HG03571 (cell line): ENCODE results near the gene TPGS2.
A peak's percentile ranks its signal among the peaks of the same experiment; 100 is the strongest.
"Not testable (repeated sequence)": the region's sequence is repeated elsewhere in the genome, so short reads cannot be mapped to it uniquely, and the experiment has no call there.

Experiments used
- ATAC-seq: cut with Tn5 transposase; IDR thresholded peaks from one replicate; pipeline ENCODE4 v1.9.1; 2021; ENCODE audit not compliant: unreplicated experiment

The TPGS2 gene

DNA sequence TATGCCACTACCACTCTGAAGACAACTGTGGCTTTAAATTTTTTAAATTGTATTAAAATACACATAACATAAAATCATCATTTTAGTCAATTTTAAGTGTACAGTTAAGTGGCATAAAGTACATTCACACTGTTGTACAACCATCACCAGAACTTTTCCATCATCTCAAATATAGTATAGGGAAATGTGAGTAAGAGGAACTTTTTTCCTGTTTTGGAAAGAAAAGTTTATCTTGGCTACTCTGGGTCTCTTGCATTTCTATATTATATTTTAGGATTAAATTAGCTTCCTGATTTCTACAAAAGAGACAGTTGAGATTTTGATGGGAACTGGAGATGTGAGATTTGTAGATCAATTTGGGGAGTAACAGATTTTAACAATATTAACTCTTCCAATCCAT, 3.3 kb downstream of the TPGS2 start:
- ATAC-seq: no peak

DNA sequence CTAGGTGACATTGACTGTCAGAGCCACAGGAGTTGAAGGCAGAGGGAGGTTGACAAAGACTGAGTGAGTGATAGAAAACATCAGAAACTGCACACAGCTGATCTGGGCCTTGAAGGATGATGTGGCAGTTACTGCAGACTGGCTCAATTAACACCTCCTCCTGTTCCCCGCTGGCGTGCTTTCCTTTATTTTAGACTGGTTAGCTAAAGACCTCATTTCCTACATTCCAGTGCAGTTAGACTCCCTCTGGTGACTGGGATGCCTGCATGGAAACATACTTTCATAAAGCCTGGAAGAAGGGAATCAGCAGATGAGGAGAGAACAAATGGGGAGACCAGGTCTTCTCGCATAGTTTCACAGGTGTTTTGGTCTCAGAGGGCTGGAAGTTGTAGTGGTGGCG, 7.1 kb downstream of the TPGS2 start:
- no peak for ATAC-seq

DNA sequence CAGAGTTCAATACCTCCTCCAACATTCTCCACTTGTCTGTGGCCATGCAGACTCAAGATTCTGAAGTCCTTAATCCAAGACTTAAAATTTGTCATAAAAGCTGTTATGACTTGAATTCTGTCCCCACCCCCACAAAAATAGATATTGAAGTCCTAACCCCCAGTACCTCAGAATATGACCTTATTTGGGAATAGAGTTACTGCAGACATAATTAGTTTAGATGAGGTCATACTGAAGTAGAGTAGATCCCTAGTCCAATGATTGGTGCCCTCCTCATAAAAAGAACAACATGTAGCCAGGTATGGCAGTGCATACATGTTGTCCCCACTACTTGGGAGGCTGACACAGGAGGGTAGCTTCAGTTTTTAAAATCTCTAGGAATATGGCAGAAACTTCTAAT, 9.2 kb downstream of the TPGS2 start:
- ATAC-seq: no peak

DNA sequence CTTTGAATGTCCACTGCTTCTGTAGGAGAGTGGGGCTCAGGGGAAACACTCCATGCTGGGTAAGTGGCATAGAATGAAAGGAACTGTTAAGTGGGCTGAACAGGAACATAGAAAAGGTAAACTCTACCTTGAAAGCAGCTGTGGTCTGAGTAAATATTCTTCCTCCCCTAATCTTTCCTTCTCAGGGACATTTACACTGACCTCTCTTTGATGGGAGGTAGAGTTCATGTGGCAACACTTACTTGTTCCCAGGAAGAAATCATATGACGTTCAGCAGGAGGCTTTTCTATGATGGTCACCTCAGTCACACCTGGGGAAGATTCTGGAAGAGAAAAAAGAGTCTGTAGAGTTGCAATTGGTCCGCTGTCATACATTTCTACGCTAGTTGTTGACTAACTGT, 10.2 kb downstream of the TPGS2 start:
- no peak for ATAC-seq

DNA sequence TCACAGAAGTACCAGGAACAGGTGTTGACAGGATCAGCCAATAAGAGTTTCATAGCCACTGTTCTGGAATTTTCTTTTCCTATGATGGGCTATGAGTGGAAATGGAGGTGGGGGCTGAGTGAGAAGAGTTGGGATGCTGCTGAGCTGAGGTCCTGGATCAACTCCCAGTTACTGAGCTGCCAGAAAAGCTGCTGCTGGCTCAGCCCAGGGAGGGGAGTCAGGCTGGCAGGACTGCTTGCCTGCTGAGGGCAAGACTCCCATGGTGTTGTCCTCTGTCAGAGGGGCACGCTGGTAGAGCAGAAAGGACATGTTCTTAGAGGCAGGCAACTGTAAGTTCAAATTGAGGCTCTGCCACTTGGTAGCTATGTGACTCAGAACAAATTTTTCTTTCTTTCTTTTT, 11.8 kb downstream of the TPGS2 start:
- ATAC-seq: no peak

DNA sequence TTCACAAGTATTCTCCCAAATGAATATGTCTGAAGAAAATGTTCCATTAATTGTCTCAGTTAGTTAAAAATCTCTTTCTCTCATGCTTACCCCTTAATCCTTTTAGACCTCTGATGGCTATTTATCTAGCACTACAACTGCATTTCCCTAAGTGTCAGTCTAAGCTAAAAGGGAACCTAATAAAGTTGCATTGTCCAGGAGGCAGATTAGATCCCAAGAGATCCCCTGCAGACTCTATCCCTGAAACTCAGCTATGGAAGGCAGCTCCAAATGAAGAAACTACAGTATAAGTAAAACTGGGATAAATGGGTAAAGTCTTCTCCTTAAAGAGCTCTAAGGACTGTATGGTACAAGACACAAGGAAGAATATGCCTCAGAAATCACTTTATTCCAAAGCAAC, 12.7 kb downstream of the TPGS2 start:
- ATAC-seq: not testable (repeated sequence)

DNA sequence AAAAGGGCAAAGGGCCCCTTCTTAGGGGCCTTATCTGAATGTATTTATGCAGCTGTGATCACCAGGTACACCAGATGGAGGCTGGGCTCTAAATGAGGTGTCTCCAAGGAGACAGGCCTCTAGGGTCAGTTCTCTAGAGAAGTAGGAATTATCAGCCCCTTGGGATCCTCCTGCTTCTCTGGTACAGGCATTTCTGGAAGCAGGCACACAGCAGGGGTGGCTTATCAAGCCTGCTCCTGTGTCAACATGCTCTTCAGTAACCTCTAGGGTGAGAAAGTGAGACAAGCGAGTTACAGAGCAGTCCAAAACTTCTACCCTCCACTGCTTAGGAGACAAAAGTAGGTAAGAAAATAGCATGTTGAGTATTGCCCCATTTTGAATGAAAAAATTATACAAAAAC, 13.8 kb downstream of the TPGS2 start:
- ATAC-seq: no peak

DNA sequence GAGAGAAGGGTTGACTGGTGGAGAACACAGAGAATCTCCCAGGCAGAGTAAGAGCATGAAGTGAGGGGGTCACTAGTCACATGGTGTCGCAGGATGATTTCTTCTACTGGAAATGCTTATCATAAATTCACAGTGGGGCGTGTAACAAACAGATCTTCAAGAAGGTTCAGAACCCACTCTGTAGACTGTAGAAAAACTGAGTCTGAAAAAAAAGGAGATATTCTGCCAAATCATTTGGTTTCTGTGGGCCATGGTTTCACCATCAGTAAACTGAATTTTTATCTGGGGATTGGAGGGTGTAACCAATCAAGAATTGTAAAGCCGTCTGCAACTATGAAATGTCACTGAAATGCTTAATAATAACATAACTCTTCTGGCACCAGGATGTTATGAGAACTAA, 15.0 kb downstream of the TPGS2 start:
- ATAC-seq: no peak

DNA sequence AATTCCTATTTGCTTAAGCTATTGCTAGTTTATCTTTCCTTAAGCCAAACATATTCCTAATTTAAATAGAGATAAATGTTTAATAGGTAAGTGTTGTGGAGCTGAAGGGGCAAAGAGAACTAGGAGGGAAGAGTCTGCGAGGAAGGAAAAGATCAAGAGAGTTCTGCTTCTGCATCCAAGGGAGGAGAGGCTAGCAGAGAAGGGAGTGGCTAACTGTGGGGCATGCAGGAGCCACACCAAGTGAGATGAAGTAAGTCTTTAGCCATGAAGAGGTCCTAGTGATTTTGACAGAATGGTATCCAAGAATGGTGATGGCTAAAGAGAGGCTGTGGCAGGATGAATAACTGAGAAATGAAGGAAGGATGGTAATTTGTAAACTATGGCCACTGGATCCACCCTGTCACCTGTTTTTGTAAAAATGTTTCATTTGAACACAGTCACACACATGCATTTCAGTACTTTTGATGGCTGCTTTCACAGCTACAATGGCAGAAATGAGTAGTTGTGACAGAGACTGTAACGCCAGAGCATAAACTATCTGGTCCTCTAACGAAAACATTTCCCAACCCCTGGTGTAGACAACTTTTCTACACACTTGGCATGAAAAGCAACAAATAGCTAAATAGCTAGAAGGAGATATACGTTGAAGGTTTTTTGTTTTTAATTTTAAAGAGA, 15.6 kb downstream of the TPGS2 start:
- ATAC-seq: no peak

DNA sequence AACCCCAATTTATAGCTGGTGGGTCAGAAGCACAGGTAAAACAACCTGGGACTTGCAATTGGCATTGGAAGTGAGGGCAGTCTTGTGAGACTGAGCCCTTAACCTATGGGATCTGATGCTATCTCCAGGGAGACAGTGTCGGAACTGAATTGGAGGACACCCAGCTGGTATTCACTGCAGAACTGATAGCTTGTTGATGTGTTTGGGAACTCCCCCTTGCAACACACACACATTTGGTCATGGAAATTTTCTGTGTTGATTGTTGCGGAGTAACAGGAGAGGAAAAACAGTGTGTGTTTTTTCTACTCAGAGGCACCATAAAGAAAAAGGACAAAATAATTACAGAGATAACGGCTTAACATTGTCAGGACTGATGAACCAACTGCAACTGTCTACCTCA, 16.1 kb downstream of the TPGS2 start:
- no peak for ATAC-seq

DNA sequence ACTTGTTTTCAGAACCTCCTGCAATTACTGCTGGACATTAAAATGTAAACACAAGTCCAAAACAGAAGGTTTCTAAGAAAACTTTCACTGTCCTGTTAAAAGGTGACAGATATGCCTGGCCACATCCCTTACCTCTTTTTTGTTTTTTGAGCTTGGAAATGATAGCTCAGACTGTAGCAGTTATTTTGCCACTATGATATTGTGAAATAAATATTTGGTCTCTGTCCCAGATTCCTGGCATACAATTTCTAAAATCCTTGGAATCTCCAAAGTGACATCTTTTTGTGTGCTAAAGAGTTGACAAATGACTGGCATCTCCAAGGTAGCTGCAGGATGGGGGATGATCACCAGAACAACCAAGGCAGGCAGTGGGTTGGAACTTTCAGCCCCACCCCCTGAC, 16.8 kb downstream of the TPGS2 start:
- ATAC-seq: no peak

DNA sequence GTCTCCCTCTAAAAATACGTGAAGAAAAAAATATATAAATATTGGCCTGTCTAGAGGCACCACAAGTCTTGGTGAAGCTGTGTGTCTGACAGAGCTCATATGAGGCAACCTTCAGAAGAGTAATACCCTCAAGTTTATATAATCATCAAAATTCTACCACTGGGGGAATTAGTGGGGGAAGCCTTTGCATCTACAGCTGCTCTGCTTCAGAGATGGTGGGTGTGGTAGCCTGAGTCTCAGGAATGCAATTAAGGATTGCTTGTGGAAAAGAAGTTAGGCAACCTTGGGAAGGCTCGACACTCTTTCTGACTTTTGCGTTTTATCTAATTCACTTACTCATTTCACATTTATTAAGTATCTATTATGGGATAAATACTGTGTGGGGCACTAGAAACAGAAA, 17.4 kb downstream of the TPGS2 start:
- no peak for ATAC-seq

DNA sequence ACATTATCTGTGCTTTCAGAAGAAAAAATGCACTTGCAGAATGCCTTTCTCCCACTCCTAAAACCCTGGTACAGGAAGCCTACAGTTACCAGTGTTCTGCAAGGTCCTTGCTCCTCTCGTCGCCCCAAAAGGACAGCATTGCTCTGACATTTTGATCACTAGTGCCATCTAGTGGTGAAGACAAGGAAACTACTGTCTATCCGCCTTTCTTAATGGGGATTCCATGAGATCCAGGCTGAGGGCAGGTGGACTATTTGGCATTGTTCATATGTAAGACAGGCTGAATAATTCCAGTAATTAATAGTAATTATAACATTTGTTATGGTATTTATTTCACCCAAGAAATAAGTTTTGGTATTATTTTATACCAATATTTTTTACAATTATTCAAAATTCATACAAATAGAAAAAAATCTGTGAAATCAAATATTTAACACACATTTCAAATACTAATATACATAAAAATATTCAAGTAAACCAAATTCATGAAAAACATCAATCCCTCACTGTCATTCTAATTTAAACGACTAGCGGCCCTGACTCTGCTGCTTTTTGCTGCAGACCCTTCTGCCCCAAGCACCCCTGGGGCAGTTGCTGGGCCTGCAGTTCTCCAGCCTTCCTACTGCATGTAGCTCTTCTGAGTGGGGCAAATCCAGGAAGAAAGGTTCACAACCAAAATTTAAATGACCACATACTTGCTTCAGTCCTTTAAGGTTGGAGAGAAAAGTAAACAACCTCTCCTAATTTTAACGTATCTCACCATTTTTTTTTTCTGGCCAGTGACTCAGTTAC, 19.0 kb downstream of the TPGS2 start:
- ATAC-seq: peak; percentile 93

DNA sequence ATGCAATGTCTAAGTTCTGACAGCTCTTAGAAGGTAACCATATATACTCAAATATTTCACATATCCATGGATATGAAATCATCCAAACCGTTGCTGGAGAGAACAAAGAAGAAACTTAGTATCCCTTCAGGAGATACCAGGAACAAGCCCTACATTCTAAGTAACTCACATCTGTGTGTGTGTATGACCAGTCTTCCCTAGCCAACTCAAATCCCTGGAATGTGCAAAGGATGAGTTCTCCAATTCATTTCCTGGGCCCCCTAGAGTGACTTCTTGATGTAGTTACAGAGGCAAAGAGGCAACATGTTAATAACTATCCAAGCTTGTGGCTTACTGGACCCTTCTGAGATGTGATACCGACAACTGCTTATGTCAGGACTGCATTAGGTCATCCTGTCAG, 20.1 kb downstream of the TPGS2 start:
- no peak for ATAC-seq

DNA sequence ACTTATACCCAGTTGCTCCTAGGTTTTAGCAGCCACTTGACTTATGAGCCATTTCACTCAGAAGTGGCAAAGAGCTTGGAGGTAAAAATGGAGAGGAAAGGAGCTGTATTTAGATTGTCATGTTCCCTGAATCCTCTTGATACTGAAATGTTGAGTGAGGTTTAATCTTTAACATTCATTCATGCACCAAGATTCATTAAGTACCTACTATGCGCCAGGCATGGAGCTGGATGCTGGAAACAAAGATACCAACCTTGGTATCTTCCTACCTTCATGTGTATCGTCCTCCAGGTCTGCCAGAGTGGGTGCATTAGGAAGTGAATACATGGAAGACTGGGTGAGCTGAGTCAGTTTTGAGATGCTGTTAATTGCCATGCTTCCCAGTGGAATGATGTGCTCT, 23.7 kb downstream of the TPGS2 start:
- no peak for ATAC-seq

DNA sequence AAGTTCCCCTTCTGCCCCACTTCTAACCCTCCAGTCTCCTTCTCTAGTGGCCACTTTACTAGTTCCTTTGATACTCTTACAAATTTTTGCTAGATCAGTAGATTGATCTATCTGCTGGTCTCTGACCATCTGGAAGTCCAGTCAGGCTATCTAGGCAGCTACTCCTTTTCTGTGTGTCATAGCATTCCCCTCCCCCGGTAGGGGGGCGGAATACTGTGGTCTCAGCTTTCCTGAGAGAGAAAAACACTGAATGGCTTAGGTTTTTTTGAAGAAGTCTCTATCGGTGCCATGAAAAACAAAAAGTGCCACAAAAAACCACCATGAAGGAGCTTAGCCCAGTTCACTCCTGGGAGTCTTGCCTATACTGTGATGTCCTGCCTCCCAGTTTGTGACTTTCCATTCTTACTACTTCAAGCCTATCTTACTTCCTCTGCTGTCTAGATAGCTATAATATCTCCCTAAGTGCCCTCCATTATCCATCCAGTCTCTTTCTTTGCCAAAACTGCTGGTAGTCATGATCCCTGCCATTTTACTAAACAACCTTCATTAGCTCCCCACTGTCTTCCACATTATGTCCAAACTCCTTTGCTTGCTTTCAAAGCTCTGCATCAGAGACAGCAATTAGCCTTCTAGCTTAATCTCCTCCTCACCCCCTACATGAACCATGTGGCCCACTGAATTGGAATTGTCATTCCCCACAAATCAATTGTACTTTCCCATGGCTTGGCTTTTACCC, 29.9 kb downstream of the TPGS2 start:
- no peak for ATAC-seq

DNA sequence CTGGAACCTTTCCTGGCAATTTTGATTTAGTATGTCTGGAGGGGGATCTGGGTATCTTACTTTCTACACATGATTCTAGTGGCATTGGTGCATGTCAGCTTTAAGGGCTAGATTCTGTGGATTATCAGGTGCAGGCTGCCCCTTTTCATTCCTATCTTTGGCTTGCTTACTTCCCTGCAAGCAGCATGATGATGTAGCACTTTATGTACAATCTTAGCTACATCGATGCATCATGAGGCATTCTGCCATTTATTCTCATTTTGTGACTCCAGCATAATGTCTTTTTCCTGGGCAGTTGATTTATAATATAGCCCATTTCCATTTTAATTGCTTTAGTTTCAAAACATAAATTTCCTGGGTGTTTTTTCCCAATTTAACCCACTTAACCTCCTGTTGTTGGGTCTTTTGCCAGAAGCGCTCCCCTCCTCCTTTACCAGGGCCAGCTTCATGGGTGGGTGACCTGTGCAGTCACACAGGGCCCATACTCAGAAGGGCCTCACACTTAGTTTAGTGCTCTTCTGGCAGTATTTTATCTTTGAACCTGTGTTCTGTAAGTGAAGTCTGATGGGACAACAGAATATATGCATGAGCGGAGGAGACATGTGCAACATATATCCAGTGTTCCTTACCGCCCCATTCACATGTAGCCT, 36.0 kb downstream of the TPGS2 start:
- no peak for ATAC-seq

DNA sequence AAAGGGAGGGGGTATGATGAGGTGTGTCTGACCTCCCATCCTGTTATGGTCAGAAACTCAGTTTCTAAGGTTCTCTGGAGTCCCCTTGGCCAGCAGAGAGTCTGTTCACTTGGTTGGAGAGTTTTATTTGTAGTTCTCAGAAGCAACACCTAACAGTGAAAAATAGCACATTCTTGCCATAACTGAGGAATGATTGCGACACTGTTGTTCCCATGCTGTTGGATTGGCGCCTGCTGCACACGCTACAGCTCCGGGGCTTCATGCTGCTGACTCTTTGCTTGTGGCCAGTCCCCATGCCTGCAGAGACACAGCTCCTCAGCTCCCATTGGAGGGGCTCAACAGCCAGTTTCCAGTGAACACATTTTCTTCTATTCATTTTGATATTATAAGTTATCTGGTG, 42.1 kb downstream of the TPGS2 start:
- ATAC-seq: no peak

DNA sequence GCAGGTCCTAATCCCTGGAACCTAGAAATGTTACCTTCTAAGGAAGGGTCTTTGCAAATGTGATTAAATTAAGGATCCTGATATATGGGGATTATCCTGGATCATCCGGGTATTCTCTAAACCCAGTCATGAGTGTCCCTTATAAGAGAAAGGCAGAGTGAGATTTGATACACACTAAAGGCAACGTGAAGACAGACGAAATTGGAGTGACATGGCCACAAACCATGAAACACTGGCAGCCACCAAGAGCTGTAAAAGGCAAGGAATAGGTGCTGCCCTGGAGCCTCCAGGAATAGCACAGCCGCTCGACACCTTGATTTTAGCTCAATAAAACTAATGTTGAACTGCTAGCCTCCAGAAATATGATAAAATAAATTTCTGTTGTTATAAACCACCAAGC, 45.0 kb downstream of the TPGS2 start:
- ATAC-seq: no peak

DNA sequence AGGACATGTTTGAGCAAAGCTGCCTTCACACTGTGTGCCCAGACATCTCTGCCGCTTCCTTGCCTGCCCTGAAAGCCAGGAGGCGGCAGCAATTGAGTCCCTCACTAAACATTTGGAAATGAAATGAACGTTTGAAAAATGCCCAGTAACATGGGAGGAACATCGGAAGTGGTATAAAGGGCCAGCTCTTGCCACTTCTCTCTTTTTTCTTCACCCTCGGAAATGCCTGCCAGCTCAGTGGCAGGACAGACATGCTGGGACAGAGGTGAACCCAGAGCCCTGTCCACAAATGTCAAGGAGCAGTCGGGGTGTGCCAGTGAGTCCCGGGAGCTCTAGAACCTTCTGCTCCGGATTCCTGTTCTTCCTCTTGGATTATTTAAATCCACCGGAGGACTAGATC, 46.1 kb downstream of the TPGS2 start:
- ATAC-seq: no peak

DNA sequence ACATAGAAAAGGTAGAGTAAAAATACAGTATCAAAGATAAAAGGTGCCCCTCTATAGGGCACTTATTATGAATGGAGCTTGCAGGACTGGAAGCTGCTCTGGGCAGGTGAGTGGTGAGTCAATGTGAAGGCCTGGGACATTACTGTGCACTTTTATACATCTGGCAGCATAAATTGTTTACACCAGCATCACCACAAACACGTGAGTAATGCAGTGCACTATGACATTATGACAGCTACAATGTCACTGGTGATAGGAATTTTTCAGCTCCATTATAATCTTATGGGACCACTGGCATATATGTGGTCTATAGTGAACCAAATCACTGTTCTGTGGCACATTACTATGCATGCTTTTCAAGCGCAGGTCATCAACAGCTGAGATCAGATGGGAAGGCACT, 48.1 kb downstream of the TPGS2 start:
- no peak for ATAC-seq

DNA sequence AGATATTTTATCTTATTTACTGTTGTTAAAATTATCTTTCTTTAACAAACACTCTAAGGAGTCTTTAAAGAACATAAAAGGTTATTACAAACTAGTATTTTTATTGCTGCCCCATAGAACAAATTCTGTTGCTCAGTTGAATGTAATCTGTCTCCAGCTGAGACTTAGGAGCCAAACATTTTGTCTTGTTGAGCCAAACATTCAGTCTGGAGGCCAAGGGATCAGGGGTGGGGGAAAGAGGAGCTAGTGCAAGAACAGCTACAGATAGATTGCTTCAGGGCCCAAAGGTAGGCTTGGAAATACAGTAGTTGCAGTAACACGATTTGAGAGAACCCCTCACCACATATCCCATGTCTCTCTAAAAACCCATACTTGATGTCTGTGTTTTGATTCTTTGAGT, 51.2 kb downstream of the TPGS2 start:
- ATAC-seq: no peak
